Measurements from ENCODE around the gene PRICKLE2.

Gene PRICKLE2

GRCh38 chr3:64131725-64132469 lies 93.4 kb downstream of the PRICKLE2 start:
- DNase-seq (ENCODE audit: low read depth): no peak

- no peak for DNase-seq (ENCODE audit: low read depth)
These were observed 94.8 kb downstream of the PRICKLE2 start for GRCh38 chr3:64130436-64130835.

GRCh38 chr3:64129581-64129980 lies 95.7 kb downstream of the PRICKLE2 start:
- no peak for DNase-seq (ENCODE audit: low read depth)

GRCh38 chr3:64129106-64129505 lies 96.2 kb downstream of the PRICKLE2 start:
- DNase-seq (ENCODE audit: low read depth): no peak

- no peak for DNase-seq (ENCODE audit: low read depth)
These were observed 99.7 kb downstream of the PRICKLE2 start for GRCh38 chr3:64125561-64125960.

- DNase-seq (ENCODE audit: low read depth): no peak
These were observed 101.3 kb downstream of the PRICKLE2 start for GRCh38 chr3:64123931-64124330.

- no peak for DNase-seq (ENCODE audit: low read depth)
These were observed 102.8 kb downstream of the PRICKLE2 start for GRCh38 chr3:64122476-64122875.

- no peak for DNase-seq (ENCODE audit: low read depth)
These were observed 103.4 kb downstream of the PRICKLE2 start for GRCh38 chr3:64121750-64122311.

GRCh38 chr3:64120876-64121275 lies 104.4 kb downstream of the PRICKLE2 start:
- DNase-seq (ENCODE audit: low read depth): no peak

- no peak for DNase-seq (ENCODE audit: low read depth)
These were observed 107.8 kb downstream of the PRICKLE2 start for GRCh38 chr3:64117483-64117882.

- no peak for DNase-seq (ENCODE audit: low read depth)
These were observed 110.6 kb downstream of the PRICKLE2 start for GRCh38 chr3:64114651-64115050.

GRCh38 chr3:64111872-64112271 lies 113.4 kb downstream of the PRICKLE2 start:
- DNase-seq (ENCODE audit: low read depth): no peak

GRCh38 chr3:64111083-64111482 lies 114.2 kb downstream of the PRICKLE2 start:
- no peak for DNase-seq (ENCODE audit: low read depth)

- no peak for DNase-seq (ENCODE audit: low read depth)
These were observed 115.2 kb downstream of the PRICKLE2 start for GRCh38 chr3:64110071-64110470.

GRCh38 chr3:64109438-64109837 lies 115.8 kb downstream of the PRICKLE2 start:
- DNase-seq (ENCODE audit: low read depth): no peak

GRCh38 chr3:64108784-64109317 lies 116.4 kb downstream of the PRICKLE2 start:
- no peak for DNase-seq (ENCODE audit: low read depth)

- no peak for DNase-seq (ENCODE audit: low read depth)
These were observed 117.0 kb downstream of the PRICKLE2 start for GRCh38 chr3:64108231-64108630.

GRCh38 chr3:64107190-64107589 lies 118.1 kb downstream of the PRICKLE2 start:
- DNase-seq (ENCODE audit: low read depth): no peak

- no peak for DNase-seq (ENCODE audit: low read depth)
These were observed 119.5 kb downstream of the PRICKLE2 start for GRCh38 chr3:64105816-64106215.

- DNase-seq (ENCODE audit: low read depth): no peak
These were observed 120.6 kb downstream of the PRICKLE2 start for GRCh38 chr3:64104691-64105111.

GRCh38 chr3:64104006-64104405 lies 121.3 kb downstream of the PRICKLE2 start:
- no peak for DNase-seq (ENCODE audit: low read depth)

GRCh38 chr3:64103131-64103530 lies 122.1 kb downstream of the PRICKLE2 start:
- DNase-seq (ENCODE audit: low read depth): no peak

GRCh38 chr3:64102147-64102546 lies 123.1 kb downstream of the PRICKLE2 start:
- DNase-seq (ENCODE audit: low read depth): no peak

- DNase-seq (ENCODE audit: low read depth): no peak
These were observed 126.0 kb downstream of the PRICKLE2 start for GRCh38 chr3:64099316-64099715.

All from GM04504 (cell line).